ENCODE results near the gene KCNIP4.

Gene KCNIP4

GRCh38 chr4:21374641-21375368, 573.8 kb downstream of the KCNIP4 start:
- TF ChIP-seq, protein P1, sequence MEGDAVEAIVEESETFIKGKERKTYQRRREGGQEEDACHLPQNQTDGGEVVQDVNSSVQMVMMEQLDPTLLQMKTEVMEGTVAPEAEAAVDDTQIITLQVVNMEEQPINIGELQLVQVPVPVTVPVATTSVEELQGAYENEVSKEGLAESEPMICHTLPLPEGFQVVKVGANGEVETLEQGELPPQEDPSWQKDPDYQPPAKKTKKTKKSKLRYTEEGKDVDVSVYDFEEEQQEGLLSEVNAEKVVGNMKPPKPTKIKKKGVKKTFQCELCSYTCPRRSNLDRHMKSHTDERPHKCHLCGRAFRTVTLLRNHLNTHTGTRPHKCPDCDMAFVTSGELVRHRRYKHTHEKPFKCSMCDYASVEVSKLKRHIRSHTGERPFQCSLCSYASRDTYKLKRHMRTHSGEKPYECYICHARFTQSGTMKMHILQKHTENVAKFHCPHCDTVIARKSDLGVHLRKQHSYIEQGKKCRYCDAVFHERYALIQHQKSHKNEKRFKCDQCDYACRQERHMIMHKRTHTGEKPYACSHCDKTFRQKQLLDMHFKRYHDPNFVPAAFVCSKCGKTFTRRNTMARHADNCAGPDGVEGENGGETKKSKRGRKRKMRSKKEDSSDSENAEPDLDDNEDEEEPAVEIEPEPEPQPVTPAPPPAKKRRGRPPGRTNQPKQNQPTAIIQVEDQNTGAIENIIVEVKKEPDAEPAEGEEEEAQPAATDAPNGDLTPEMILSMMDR (conservative IDR thresholded peaks at IDR 0.05; ENCODE audit: low read length): no peak
- no peak for TF ChIP-seq EZH2phosphoT487 (IDR thresholded peaks at IDR 0.05; ENCODE audit: borderline replicate concordance)
- no peaks in the 10 kb centered on the region for H3K36me3 ChIP-seq (ENCODE audit: insufficient read depth, low read length)

DNA sequence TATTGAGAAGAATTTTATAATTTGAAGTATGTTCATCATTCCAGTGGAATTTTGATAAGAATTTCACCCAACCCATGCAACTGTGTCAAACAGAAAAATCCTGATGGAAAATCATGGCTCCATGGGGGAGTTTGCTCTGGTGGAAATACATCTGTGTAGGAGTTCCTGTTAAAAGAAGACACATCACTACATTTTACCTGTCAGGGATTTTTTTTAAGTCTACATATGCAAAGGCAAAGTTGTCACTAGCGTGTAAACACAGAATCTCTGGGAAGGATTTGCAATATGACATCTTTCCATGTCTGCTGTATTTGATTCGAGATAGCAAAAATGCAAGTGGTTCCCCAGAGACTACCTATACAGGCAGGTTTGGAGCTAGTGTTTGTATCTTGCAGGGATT, 581.0 kb downstream of the KCNIP4 start:
- H3K79me2 ChIP-seq (ENCODE audit: insufficient read depth, low read length): no peaks in the 10 kb centered on the region
- H2AFZ ChIP-seq (ENCODE audit: low read length): no peak overlapping the region
- H3K4me3 ChIP-seq (ENCODE audit: low read length, poor library complexity, severe bottlenecking): no peak overlapping the region
- no peaks in the 10 kb centered on the region for H3K27me3 ChIP-seq (ENCODE audit: insufficient read depth, low read length, poor library complexity, severe bottlenecking)
- no peaks in the 10 kb centered on the region for H3K36me3 ChIP-seq (ENCODE audit: insufficient read depth, low read length)
- no peaks in the 10 kb centered on the region for H3F3A ChIP-seq (ENCODE audit: low read depth)
- H3K9me2 ChIP-seq (replicated peaks; ENCODE audit: low read depth, low read length): no peaks in the 10 kb centered on the region
- TF ChIP-seq, protein P1 (conservative IDR thresholded peaks at IDR 0.05; ENCODE audit: low read length): no peak
- TF ChIP-seq EZH2phosphoT487 (IDR thresholded peaks at IDR 0.05; ENCODE audit: borderline replicate concordance): no peak
- H3K9ac ChIP-seq (ENCODE audit: low read depth, low read length, poor library complexity, severe bottlenecking): no peak overlapping the region
- no peaks in the 10 kb centered on the region for H3K4me1 ChIP-seq (ENCODE audit: insufficient read depth, low read length, poor library complexity, severe bottlenecking)
- H3K4me2 ChIP-seq (ENCODE audit: low read depth, low read length, poor library complexity, severe bottlenecking): no peak overlapping the region
- no peaks in the 10 kb centered on the region for H3K9me3 ChIP-seq (ENCODE audit: insufficient read depth, low read depth, low read length)
- H4K20me1 ChIP-seq (ENCODE audit: insufficient read depth, low read length, poor library complexity, severe bottlenecking): no peaks in the 10 kb centered on the region

More at GRCh38 chr4:21374641-21375368, 573.8 kb downstream of the KCNIP4 start:
- no peak overlapping the region for H3K9ac ChIP-seq (ENCODE audit: low read depth, low read length, poor library complexity, severe bottlenecking)
- H3K9me2 ChIP-seq (replicated peaks; ENCODE audit: low read depth, low read length): no peaks in the 10 kb centered on the region
- H3K4me2 ChIP-seq (ENCODE audit: low read depth, low read length, poor library complexity, severe bottlenecking): no peak overlapping the region
- no peaks in the 10 kb centered on the region for H3K4me1 ChIP-seq (ENCODE audit: insufficient read depth, low read length, poor library complexity, severe bottlenecking)
- H3K9me3 ChIP-seq (ENCODE audit: insufficient read depth, low read depth, low read length): no peaks in the 10 kb centered on the region
- H3K4me3 ChIP-seq (ENCODE audit: low read length, poor library complexity, severe bottlenecking): no peak overlapping the region
- H3K79me2 ChIP-seq (ENCODE audit: insufficient read depth, low read length): no peaks in the 10 kb centered on the region
- H3K27me3 ChIP-seq (ENCODE audit: insufficient read depth, low read length, poor library complexity, severe bottlenecking): no peaks in the 10 kb centered on the region
- no peaks in the 10 kb centered on the region for H4K20me1 ChIP-seq (ENCODE audit: insufficient read depth, low read length, poor library complexity, severe bottlenecking)
- no peaks in the 10 kb centered on the region for H3F3A ChIP-seq (ENCODE audit: low read depth)
- H2AFZ ChIP-seq (ENCODE audit: low read length): no peak overlapping the region

- no peak overlapping the region for H3K9ac ChIP-seq (ENCODE audit: low read depth, low read length, poor library complexity, severe bottlenecking)
- no peak for TF ChIP-seq EZH2phosphoT487 (IDR thresholded peaks at IDR 0.05; ENCODE audit: borderline replicate concordance)
- TF ChIP-seq, protein P1 (conservative IDR thresholded peaks at IDR 0.05; ENCODE audit: low read length): no peak
- no peak overlapping the region for H3K4me2 ChIP-seq (ENCODE audit: low read depth, low read length, poor library complexity, severe bottlenecking)
- H3F3A ChIP-seq (ENCODE audit: low read depth): no peaks in the 10 kb centered on the region
- no peaks in the 10 kb centered on the region for H3K36me3 ChIP-seq (ENCODE audit: insufficient read depth, low read length)
- H2AFZ ChIP-seq (ENCODE audit: low read length): no peak overlapping the region
- H3K9me2 ChIP-seq (replicated peaks; ENCODE audit: low read depth, low read length): no peaks in the 10 kb centered on the region
- H3K27me3 ChIP-seq (ENCODE audit: insufficient read depth, low read length, poor library complexity, severe bottlenecking): no peaks in the 10 kb centered on the region
- H3K79me2 ChIP-seq (ENCODE audit: insufficient read depth, low read length): no peaks in the 10 kb centered on the region
- H4K20me1 ChIP-seq (ENCODE audit: insufficient read depth, low read length, poor library complexity, severe bottlenecking): no peaks in the 10 kb centered on the region
- no peak overlapping the region for H3K4me3 ChIP-seq (ENCODE audit: low read length, poor library complexity, severe bottlenecking)
- H3K9me3 ChIP-seq (ENCODE audit: insufficient read depth, low read depth, low read length): no peaks in the 10 kb centered on the region
- H3K4me1 ChIP-seq (ENCODE audit: insufficient read depth, low read length, poor library complexity, severe bottlenecking): no peaks in the 10 kb centered on the region
These were observed 581.7 kb downstream of the KCNIP4 start for GRCh38 chr4:21366840-21367239.
